T follicular helper cell (primary cell): ENCODE data around the gene C17orf107.
"Not testable (repeated sequence)": the region's sequence is repeated elsewhere in the genome, so short reads cannot be mapped to it uniquely, and the experiment has no call there.

Source experiments
- DNase-seq: peaks from one replicate; pipeline ENCODE4 v3.0.0-alpha.2; 2020; ENCODE audit warnings: low read depth

The C17orf107 gene

DNA sequence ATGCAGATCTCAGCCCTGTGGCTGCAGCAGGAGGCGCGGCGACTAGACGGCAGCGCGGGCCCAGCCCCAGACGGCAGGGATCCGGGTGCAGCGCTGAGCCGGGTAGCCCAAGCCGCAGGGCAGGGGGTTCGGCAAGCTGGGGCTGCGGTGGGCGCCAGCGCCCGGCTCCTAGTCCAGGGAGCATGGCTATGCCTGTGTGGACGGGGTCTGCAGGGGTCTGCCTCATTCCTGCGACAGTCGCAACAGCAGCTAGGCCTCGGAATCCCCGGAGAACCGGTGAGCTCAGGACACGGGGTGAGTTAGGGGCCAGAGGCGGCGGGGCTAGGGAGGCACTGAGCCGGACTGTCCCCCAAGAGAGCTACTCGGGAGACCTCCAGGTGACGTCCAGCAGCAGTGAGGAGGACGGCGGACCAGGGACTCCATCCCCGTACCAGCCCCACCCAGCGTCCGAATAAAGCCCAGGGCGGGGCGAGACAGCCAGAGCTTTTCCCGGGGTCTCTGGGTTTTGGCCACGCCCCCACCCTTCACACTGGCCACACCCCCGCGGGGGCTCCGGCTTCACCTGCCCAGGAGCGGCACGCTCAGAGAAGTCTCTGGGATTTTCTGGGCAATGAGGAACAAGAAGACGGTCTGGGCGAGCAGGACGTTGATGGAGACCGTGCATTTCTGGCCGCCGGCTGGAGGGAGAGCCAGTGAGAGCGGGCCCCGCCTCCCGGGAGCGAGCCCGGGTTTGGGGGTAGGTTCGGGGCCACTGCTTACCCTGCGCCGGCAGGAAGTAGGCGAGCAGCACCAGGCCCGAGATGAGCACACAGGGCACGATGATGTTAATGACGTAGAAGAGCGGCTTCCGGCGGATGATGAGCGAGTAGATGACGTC lies 1.1 kb downstream of the C17orf107 start:
- DNase-seq, result peak; percentile 64

DNA sequence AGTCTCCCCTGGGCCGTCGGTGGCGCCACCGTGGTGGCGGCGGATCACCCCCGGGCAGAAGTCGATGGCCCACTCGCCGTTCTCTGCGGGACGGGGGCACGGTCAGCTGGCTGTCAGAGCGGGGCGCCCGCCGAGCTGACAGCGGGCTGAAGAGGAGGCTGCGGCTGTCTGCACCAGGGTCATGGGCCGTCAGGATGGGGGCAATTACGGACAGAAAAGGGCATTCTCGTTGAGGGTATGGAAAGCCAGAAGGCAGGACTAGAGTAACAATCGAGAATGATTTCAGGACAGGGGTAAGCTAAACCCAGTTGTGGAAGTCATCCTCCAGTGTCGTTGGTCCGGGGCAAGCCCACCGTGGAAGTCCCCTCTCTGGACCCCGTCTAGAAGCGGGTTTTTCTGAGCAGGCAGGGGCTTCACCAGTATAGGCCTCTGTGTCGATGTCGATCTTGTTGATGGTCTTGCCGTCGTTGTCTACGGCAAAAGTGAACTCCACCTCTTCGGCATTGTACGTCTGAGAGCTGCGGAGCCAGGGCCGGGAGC lies 1.8 kb downstream of the C17orf107 start:
- DNase-seq, result no peak

DNA sequence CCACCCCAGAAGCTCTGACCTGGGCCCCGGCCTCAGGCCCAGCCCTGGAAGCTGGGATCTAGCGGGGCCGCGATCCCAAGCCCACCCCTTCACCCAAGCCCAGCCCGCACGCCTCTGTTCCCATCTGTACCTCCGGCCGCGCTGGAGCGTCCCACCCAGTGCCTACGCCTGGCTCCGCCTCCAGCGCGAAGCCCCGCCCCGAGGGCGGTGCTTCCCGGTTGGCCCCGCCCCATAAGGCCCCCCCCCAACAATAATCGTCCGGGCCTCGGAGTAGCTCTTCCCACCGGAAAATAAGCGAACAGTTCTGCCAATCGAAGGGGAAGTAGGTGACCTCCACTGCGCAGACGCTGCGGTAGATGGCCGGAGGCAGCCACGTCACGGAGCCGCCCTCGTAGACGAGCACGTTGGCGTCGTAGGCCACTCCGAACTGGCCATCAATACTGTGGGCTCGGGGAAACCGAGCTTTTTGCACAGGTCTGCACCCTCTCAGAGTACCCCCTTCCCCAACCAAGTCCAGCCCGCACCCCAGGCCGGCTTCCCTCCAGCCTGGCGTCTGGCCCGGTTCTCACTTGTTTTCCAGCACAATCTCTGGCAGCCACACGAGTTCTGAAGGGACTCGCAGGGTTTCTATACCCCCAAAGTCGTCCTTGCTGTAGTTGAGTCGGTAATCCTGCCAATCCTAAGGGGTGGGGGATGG lies 2.5 kb downstream of the C17orf107 start:
- no peak for DNase-seq

DNA sequence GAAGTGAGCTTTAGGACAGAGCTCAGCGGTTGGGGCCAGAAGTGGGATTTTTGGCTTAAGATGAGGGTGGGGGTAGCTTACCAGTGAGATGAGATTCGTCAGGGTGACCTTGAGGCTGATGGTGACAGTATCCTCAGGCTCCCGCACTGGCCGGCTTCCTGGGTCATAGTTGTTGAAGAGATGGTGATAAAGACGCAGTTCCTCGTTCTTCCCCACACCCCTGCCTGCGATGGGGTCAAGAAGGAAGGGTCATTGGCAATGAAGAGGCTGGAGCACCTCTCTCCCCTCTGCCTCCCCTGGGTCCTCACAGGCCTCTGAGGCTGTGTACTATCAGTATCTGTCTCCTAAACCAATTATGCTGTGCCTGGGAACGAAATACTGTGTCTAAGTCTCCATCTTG lies 3.2 kb downstream of the C17orf107 start:
- no peak for DNase-seq

DNA sequence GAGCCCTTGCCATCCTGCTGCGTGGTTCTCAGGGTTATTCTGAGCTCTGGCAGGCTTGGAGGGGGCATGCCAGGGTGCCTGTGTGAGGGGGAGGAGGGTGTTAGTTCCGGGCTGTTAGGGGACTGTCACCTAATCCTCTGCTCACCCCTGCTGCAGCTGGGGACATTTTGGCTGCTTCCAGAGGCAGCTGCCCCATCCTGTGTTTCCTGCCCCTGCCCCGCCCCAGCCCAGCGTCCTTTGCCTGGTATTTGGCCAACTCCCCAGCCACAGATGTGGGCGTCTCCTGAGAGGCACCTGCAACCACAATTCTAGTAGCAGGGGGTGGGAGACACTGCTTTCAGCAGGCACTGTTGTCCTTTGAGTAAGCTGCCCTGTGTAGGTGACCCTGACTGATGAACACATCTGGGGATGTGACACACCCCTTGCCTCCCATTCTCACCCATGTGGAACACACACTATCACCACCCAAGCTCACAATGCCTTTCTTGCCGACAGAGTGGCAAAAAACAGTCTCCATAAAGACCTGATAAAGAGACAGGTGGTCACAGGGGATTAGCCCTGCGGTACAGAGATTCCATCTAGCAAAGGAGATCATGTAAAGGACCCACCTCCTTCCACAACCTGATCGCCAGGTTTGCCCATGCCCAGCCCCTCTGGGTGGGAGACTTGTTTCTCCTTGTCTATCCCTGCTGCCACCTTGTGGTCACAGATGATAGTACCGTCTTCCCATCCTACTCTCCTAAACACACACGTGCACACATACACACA lies 3.9 kb downstream of the C17orf107 start, which contains the start of gene CHRNE:
Gene CHRNE (minus strand): TSS at position 48 of the 768 bp plus-strand sequence. CDS start 35 bp downstream, at position 13.
- DNase-seq, result peak; percentile 73

DNA sequence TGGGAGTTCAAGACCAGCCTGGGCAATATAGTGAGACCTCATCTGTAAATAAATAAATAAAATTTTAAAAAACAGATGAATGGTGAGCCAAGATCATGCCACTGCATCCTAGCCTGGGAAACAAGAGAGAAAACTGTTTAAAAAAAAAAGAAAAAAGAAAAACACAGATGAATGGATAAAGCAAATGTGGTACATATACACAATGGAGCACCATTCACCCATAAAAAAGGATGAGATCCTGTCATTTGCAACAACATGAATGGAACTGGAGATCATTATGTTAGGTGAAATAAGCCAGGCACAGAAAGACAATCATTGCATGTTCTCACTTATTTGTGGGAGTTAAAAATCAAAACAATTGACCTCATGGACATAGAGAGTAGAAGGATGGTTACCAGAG lies 7.3 kb downstream of the C17orf107 start:
- DNase-seq, result not testable (repeated sequence)

DNA sequence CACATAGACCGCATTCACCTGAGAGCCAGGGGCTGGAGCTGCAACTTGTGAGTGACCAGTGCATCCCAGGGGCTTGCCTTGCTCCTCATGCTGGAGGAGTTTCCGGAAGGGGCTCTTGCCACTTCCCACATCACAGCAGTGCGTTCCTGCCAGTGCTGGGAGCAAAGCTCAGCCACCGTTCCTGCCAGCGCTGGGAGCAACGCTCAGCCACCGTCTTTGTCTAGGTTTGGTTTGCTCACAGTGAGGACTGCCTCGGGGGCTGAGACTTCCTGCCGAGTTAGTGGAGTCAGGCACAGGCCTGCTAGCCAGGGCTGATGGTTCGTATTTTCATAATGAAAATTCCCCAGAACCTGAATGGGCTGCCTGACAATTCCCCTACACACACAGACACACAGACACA lies 9.0 kb downstream of the C17orf107 start:
- DNase-seq, result no peak

DNA sequence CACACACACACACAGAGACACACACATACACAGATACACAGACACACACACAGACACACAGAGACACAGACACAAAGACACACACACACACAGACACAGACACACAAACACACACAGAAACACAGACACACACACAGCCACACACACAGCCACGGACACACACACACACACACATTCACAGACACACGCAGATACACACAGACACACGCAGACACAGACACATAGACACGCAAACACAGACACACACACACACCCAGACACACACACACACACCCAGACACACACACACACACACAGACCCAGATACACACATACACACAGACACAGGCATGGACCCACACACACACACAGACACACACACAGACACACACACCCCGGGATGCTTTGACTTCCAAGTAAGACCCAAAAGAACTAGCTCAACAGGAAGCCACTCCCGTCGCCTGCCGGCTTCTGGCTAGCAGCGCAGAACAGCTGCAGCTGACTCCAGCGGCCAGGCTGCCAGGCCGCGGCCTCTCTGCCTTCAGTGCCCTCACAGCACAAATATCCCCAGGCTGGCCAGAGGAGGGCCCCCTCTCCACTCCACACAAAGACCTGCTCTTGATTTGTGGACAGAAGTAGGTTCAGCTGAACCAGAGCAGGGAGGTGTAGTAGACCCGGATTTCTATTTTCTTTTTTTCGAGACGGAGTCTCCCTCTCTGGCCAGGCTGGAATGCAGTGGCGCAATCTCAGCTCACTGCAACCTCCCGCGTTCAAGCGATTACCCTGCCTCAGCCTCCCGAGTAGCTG lies 9.6 kb downstream of the C17orf107 start:
- peak; percentile 49 for DNase-seq

DNA sequence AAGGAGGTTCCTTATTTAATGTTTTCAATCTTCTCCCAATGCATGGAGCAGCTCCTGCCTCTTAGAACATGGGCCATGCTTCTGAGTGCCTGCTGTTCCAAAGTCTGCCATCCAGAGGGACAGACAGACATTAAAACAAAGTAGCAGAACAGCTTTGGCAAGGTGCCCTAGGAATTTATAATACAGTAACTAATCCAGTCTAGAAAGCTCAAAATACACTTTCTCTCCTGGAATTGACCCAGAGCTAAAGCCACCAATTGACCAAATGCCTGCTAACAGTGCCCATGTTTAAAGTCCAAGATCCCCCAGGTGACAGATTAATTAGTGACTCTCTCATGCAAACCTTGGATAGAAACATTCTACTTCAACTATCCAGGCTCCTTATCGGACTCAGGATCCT lies 14.7 kb downstream of the C17orf107 start:
- no peak for DNase-seq

DNA sequence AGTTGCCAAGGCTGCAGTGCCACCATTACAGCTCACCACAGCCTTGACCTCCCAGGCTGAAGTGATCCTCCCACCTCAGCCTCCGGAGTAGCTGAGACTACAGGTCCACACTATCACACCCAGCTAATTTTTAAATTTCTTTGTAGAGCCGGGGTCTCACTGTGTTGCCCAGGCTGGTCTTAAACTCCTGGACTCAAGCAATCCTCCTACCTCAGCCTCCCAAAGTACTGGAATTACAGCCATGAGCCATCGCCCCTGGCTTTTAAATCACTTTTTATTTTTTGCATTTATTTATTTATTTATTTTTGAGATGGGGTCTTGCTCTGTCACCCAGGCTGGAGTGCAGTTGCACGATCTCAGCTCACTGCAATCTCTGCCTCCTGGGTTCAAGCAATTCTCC lies 15.2 kb downstream of the C17orf107 start:
- not testable (repeated sequence) for DNase-seq

DNA sequence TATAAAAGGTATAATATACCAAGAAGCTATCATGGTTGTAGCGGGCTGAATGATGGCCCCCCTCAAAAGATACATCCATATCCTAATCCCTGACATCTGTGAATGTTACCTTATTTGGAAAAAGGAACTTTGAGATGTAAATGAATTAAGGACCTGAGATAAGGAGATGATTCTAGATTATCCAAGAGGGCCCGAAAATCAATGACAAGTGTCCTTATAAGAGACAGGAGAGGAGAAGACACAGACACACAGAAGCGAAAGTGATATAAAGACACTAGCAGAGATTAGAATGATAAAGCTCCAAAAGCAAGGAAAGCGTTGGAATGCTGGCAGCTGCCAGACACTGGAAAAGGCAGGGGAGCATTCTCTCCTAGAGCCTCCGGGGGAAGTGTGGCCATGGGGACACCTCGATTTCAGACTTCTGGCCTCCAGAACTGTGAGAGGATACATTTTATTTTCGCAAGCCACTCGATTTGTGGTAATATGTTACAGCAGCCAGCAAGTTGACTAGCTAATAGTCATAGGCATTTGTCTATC lies 20.2 kb downstream of the C17orf107 start:
- DNase-seq, result no peak

DNA sequence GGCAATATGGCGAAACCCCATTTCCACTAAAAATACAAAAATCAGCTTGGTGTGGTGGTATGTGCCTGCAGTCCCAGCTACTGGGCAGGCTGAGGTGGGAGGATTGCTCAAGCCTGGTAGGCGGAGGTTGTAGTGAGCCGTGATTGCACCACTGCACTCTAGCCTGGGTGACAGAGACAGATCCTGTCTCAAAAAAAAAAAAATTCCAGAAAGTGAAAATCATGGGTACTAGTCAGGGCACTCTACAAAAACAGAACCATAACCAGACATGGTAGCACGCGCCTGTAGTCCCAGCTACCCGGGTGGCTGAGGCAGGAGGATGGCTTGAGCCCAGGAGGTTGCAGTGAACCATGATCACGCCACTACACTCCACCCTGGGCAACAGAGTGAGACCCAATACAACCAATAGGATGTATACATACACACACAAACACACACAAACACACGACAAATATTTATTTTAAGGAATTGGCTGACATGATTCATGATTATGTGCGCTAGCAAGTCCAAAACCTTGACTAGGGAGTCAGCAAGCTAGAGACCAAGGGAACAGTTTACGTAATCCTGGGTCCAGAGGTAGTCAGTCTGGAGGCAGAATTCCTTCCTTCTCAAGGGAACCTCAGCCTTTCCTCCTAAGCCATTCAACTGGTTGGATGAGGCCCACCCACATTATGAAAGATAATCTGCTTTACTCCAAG lies 21.2 kb downstream of the C17orf107 start:
- no peak for DNase-seq

DNA sequence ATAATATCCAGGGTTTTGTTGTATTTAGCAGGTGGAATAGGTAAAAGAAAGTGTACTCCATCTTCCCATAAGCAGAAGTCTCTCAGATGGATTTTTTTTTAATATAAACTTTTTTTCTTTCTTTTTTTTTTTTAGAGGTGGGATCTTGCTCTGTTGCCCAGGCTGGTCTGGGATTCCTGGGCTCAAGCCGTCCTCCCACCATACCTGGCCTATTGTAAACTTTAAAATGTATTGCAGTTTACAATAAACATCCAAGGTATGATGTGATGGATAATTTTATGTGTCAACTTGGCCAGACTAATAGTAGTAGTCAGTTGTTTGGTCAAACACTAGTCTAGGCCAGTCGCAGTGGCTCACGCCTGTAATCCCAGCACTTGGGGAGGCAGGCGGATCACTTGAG lies 22.0 kb downstream of the C17orf107 start:
- no peak for DNase-seq

DNA sequence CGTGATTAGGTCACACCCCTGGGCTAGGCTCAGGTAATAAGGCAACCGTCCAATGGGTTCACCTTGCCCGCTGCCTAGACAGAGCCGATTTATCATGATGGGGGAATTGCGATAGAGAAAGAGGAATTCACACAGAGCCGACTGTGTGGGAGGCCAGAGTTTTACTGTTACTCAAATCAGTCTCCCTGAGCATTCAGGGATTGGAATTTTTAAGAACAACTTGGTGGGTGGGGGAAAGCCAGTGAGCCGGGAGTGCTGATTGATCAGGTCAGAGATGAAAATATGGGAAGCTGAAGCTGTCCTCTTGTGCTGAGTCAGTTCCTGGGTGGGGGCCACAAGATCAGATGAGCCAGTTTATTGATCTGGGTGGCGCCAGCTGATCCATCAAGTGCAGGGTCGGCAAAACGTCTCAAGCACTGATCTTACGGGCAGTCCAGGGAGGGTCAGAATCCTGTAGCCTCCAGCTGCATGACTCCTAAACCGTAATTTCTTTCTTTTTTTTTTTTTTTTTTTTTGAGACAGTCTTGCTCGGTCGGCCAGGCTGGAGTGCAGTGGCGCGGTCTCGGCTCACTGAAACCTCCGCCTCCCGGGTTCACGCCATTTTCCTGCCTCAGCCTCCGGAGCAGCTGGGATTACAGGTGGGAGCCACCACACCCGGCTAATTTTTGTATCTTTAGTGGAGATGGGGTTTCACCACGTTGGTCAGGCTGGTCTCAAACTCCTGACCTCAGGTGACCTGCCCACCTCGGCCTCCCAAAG lies 27.4 kb downstream of the C17orf107 start:
- DNase-seq, result not testable (repeated sequence)

DNA sequence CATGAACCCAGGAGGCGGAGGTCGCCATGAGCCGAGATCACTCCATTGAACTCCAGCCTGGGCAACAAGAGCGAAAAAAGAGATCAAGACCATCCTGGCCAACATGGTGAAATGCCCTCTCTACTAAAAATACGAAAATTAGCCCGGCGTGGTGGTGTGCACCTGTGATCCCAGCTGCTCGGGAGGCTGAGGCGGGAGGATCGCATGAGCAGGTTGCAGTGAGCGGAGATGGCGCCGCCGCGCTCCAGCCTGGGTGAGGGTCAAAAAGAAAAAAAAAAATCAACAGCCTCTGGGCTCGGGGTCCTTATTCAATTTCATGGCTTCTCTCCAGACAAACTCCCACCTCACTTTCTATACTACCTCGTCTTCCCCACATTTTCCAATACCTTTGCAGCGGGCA lies 29.5 kb downstream of the C17orf107 start:
- DNase-seq, result no peak

DNA sequence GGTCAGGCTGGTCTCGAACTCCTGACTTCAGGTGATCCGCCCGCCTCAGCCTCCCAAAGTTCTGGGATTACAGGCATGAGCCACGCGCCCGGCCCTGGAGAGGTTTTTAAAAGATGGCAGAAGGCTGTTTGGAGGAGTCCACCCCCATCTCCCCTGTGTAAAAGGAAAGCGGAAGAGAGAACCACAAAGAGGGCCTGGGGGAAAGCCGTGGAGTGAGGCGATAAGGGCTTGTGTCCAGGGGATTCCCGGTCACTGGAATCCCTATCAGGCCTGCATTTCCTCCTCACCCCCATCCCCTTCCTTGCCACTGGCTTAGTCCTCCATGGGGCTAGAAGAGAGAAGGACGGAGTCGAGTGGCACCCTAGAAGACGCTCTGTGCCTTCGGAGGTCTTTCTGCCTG lies 32.6 kb downstream of the C17orf107 start, which contains the start of gene GP1BA:
Gene GP1BA (plus strand): TSS at position 315 of the 400 bp plus-strand sequence. CDS start 328 bp downstream, outside the sequence.
- DNase-seq, result no peak

DNA sequence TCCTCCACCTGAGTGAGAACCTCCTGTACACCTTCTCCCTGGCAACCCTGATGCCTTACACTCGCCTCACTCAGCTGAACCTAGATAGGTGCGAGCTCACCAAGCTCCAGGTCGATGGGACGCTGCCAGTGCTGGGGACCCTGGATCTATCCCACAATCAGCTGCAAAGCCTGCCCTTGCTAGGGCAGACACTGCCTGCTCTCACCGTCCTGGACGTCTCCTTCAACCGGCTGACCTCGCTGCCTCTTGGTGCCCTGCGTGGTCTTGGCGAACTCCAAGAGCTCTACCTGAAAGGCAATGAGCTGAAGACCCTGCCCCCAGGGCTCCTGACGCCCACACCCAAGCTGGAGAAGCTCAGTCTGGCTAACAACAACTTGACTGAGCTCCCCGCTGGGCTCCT lies 33.4 kb downstream of the C17orf107 start:
- DNase-seq, result no peak

DNA sequence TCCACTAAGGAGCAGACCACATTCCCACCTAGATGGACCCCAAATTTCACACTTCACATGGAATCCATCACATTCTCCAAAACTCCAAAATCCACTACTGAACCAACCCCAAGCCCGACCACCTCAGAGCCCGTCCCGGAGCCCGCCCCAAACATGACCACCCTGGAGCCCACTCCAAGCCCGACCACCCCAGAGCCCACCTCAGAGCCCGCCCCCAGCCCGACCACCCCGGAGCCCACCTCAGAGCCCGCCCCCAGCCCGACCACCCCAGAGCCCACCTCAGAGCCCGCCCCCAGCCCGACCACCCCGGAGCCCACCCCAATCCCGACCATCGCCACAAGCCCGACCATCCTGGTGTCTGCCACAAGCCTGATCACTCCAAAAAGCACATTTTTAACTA lies 34.3 kb downstream of the C17orf107 start:
- no peak for DNase-seq

DNA sequence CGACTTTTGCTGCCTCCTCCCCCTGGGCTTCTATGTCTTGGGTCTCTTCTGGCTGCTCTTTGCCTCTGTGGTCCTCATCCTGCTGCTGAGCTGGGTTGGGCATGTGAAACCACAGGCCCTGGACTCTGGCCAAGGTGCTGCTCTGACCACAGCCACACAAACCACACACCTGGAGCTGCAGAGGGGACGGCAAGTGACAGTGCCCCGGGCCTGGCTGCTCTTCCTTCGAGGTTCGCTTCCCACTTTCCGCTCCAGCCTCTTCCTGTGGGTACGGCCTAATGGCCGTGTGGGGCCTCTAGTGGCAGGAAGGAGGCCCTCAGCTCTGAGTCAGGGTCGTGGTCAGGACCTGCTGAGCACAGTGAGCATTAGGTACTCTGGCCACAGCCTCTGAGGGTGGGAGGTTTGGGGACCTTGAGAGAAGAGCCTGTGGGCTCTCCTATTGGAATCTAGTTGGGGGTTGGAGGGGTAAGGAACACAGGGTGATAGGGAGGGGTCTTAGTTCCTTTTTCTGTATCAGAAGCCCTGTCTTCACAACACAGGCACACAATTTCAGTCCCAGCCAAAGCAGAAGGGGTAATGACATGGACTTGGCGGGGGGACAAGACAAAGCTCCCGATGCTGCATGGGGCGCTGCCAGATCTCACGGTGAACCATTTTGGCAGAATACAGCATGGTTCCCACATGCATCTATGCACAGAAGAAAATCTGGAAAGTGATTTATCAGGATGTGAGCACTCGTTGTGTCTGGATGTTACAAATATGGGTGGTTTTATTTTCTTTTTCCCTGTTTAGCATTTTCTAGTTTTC lies 35.0 kb downstream of the C17orf107 start:
- DNase-seq, result no peak
